Endothelial cell of umbilical vein (primary cell): ENCODE measurements around the gene PLN. TPM values are rescaled to one million over a fixed set of nuclear protein-coding genes. Genes with fewer than 3 reads are reported as not detected.

Experiments
- BruUV-seq: library from RNA; stranded (reverse); fragments of 400-500 nt; replicated peaks from 2 replicates; lab custom pipeline; 2021; lab: Mats Ljungman, UMichigan
- CTCF ChIA-PET: fragments of 300-600, 350-600 bp; sonication (Branson Sonifier 250); formaldehyde crosslinking; loops from one replicate; lab custom pipeline; 2021; ENCODE audit warnings: antibody characterized with exemption, inconsistent platforms; lab: Charles Lee
- POLR2A ChIA-PET: fragments of 300-600, 350-600 bp; sonication (Branson Sonifier 250); formaldehyde crosslinking; loops from one replicate; lab custom pipeline; 2021; ENCODE audit warnings: antibody characterized with exemption, inconsistent platforms; lab: Charles Lee
- DNase-seq: peaks from one replicate; pipeline ENCODE4 v3.0.0-alpha.2; 2011; ENCODE audit warnings: low read depth, low spot score
- FAIRE-seq: peaks from 2 replicates; lab custom pipeline; 2011; peaks lifted over from hg19 to GRCh38; lab: Jason Lieb, UNC
- H2AFZ ChIP-seq: 2 replicates; pipeline ENCODE4 v1.6.0; 2012; ENCODE audit warnings: low read depth, low read length, control low read depth, inconsistent platforms
- H3K27ac ChIP-seq: 2 replicates; pipeline ENCODE4 v1.5.1; 2011; ENCODE audit warnings: low read depth, mild to moderate bottlenecking, control low read depth, low read length, moderate library complexity; ENCODE audit not compliant: insufficient read depth
- H3K27me3 ChIP-seq, 2 experiments: 2 replicates each; pipeline versions ENCODE4 v1.6.0 to v1.6.1; 2011; ENCODE audit warnings: low read length in 2 of 2, mixed read lengths in 1 of 2; ENCODE audit not compliant: control insufficient read depth in 2 of 2, insufficient read depth in 2 of 2
- H3K36me3 ChIP-seq, 2 experiments: 2 replicates in 1 of 2; 3 replicates in 1 of 2; pipeline ENCODE4 v1.5.1; 2011; ENCODE audit warnings: low read length in 2 of 2, mild to moderate bottlenecking in 1 of 2, moderate library complexity in 1 of 2; ENCODE audit not compliant: control insufficient read depth in 2 of 2, insufficient read depth in 2 of 2; ENCODE audit errors: extremely low read depth in 1 of 2
- H3K4me1 ChIP-seq: 3 replicates; pipeline ENCODE4 v1.5.1; 2011; ENCODE audit warnings: mild to moderate bottlenecking, low read length; ENCODE audit not compliant: control insufficient read depth, insufficient read depth; ENCODE audit errors: extremely low read depth
- H3K4me2 ChIP-seq: 2 replicates; pipeline ENCODE4 v1.6.1; 2011; ENCODE audit warnings: low read length, control low read depth, mixed read lengths; ENCODE audit not compliant: insufficient read depth
- H3K4me3 ChIP-seq, 3 experiments: fragments of 200-600 bp in 1 of 3; sonication (generic), shearing (Covaris generic) in 1 of 3; replicated peaks in 1 of 3; 2 replicates each; pipeline ENCODE4 v1.5.1; 2011 to 2016; ENCODE audit warnings: control low read depth in 3 of 3, low read length in 3 of 3, mild to moderate bottlenecking in 2 of 3, inconsistent platforms in 1 of 3, low read depth in 1 of 3, moderate library complexity in 1 of 3; ENCODE audit not compliant: insufficient read depth in 1 of 3
- H3K79me2 ChIP-seq: 2 replicates; pipeline ENCODE4 v1.6.0; 2012; ENCODE audit warnings: low read length, inconsistent platforms; ENCODE audit not compliant: control insufficient read depth, insufficient read depth
- H3K9ac ChIP-seq: replicated peaks from 2 replicates; pipeline ENCODE3; 2011; ENCODE audit warnings: low read length, control low read depth; ENCODE audit not compliant: insufficient read depth; ENCODE audit errors: extremely low read depth
- H3K9me1 ChIP-seq: replicated peaks from 3 replicates; pipeline ENCODE4 v1.6.0; 2011; ENCODE audit warnings: mild to moderate bottlenecking, low read length; ENCODE audit not compliant: control insufficient read depth, insufficient read depth; ENCODE audit errors: extremely low read depth
- H3K9me3 ChIP-seq: replicated peaks from 2 replicates; pipeline ENCODE4 v1.5.1; 2012; ENCODE audit warnings: low read length, inconsistent platforms; ENCODE audit not compliant: control insufficient read depth, insufficient read depth
- H4K20me1 ChIP-seq: replicated peaks from 2 replicates; pipeline ENCODE3; 2011; ENCODE audit warnings: mild to moderate bottlenecking, low read length; ENCODE audit not compliant: control insufficient read depth, insufficient read depth; ENCODE audit errors: extremely low read depth
- FOS ChIP-seq: IDR thresholded peaks from 2 replicates; pipeline ENCODE4 v1.6.1; 2011; ENCODE audit warnings: mild to moderate bottlenecking, low read length, moderate library complexity, borderline replicate concordance; ENCODE audit not compliant: insufficient read depth
- GATA2 ChIP-seq: IDR thresholded peaks from 2 replicates; pipeline ENCODE4 v1.7.0; 2011; ENCODE audit warnings: low read depth, mild to moderate bottlenecking, moderate library complexity, mixed read lengths, low read length; ENCODE audit not compliant: insufficient read length, insufficient read depth
- JUN ChIP-seq: IDR thresholded peaks from 2 replicates; pipeline ENCODE4 v1.6.1; 2011; ENCODE audit warnings: borderline replicate concordance, low read depth; ENCODE audit not compliant: insufficient read length, insufficient read depth
- MYC ChIP-seq: IDR thresholded peaks from one replicate; pipeline ENCODE4 v1.6.1; 2011; ENCODE audit warnings: mild to moderate bottlenecking, low read depth, low read length
- POLR2A ChIP-seq: IDR thresholded peaks from 2 replicates; pipeline ENCODE4 v1.6.1; 2012; ENCODE audit warnings: low read depth, mild to moderate bottlenecking, control low read depth, low read length
- dilution Hi-C: fragments of 300-500 bp; cut with MboI; formaldehyde crosslinking; loops from one replicate; pipeline ENCODE4 v1.15.0; 2019; ENCODE audit warnings: low sequenced_read_pairs; ENCODE audit not compliant: extremely low pct_ligation_motif_present
- intact Hi-C: fragments of 100-400 bp; cut with micrococcal nuclease; formaldehyde crosslinking; loops from one replicate; pipeline ENCODE4 v1.10.0; 2022
- polyA plus RNA-seq, 4 experiments: library from polyadenylated mRNA; depleted of rRNA in 3 of 4; stranded (reverse) in 3 of 4; unstranded in 1 of 4; fragments of >200 nt; gene quantifications; 2 replicates each; pipeline versions ENCODE4 v1.2.1 to v1.2.3, GENCODE V29; 2011 to 2012; ENCODE audit warnings: missing spikeins in 1 of 4
- total RNA-seq: library from RNA; stranded (reverse); gene quantifications from 2 replicates; pipeline ENCODE4 v1.2.3, GENCODE V29; 2021
- TF ChIP-seq, protein P1 (sequence below): IDR thresholded peaks from 2 replicates; pipeline ENCODE4 v1.6.1; 2011; ENCODE audit not compliant: insufficient read depth, insufficient read length
- TF ChIP-seq, protein P2 (sequence below), 2 donors: IDR thresholded peaks; 1 replicate in 1 of 2; 2 replicates in 1 of 2; pipeline ENCODE4 v1.5.1; 2011; ENCODE audit warnings: low read length in 2 of 2, mild to moderate bottlenecking in 2 of 2, moderate library complexity in 2 of 2, control low read depth in 1 of 2, inconsistent platforms in 1 of 2, low read depth in 1 of 2; ENCODE audit not compliant: insufficient read depth in 1 of 2; ENCODE audit errors: extremely low read depth in 1 of 2

PLN gene
- total and polyA plus RNA-seq, 2 donors (not counting 3 experiments of a cell fraction or from before 2014, with no cell fraction given) = not detected

DNA sequence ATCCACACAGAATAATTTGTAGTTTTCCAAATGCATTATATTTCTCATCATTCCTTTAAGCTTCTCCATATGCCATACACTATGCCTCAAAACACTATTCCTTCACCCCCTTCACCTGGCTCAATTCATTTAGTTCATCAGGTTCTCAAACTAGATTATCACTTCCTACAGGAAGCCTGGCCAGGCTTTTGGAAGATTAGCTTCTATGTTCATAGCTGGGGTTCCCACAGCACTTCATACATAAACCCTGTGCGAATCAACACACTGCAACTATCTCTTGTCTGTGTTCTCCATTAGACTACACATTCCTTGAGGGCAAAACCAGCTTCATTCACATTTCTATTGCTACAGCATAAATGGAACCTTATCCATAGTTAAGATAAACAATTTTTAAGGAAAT is 40.5 kb upstream of the PLN start:
- TF ChIP-seq GATA2 (no peak), POLR2A (no peak), FOS (no peak), MYC (no peak), JUN (no peak)
- TF ChIP-seq, protein P1, sequence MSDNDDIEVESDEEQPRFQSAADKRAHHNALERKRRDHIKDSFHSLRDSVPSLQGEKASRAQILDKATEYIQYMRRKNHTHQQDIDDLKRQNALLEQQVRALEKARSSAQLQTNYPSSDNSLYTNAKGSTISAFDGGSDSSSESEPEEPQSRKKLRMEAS = no peak
- TF ChIP-seq, protein P2, sequence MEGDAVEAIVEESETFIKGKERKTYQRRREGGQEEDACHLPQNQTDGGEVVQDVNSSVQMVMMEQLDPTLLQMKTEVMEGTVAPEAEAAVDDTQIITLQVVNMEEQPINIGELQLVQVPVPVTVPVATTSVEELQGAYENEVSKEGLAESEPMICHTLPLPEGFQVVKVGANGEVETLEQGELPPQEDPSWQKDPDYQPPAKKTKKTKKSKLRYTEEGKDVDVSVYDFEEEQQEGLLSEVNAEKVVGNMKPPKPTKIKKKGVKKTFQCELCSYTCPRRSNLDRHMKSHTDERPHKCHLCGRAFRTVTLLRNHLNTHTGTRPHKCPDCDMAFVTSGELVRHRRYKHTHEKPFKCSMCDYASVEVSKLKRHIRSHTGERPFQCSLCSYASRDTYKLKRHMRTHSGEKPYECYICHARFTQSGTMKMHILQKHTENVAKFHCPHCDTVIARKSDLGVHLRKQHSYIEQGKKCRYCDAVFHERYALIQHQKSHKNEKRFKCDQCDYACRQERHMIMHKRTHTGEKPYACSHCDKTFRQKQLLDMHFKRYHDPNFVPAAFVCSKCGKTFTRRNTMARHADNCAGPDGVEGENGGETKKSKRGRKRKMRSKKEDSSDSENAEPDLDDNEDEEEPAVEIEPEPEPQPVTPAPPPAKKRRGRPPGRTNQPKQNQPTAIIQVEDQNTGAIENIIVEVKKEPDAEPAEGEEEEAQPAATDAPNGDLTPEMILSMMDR (IDR thresholded peaks at IDR 0.05; ENCODE audit: extremely low read depth in 1 of 2, insufficient read depth in 1 of 2, low read depth in 1 of 2, low read length in 2 of 2) = no peak
- BruUV-seq = no TSS peak
- intact Hi-C loops (loop anchor here (2.0 kb wide), 2 partner anchors 73 to 531 kb away; no protein-coding TSS in a partner anchor), dilution Hi-C loops (no loop called here)
- Histone ChIP-seq H3K9me3 (no peaks in the 10 kb centered on the region), H3K9ac (no peak overlapping the region), H3K79me2 (peaks cover 2% of the 10 kb centered on the region), H4K20me1 (peaks cover 3% of the 10 kb centered on the region), H2AFZ (no peak overlapping the region), H3K4me3 (no peak overlapping the region), H3K4me1 (no peaks in the 10 kb centered on the region), H3K36me3 (no peaks in the 10 kb centered on the region), H3K4me2 (no peak overlapping the region), H3K9me1 (no peaks in the 10 kb centered on the region), H3K27me3 (no peaks in the 10 kb centered on the region), H3K27ac (no peak overlapping the region)
- FAIRE-seq (no peak), DNase-seq (peak; percentile 31)
- ChIA-PET CTCF (interaction anchor here (0.9 to 1.6 kb wide), 4 partner anchors 34 to 223 kb away, joined by 3 to 10 read pairs (median 4); no protein-coding TSS in a partner anchor), POLR2A (no interaction called here)
